PC-3 (cell line): ENCODE measurements around the gene PAX7.

Experiments
- CTCF ChIP-seq: fragments of 300-600 bp; sonication (generic); conservative IDR thresholded peaks from 2 replicates; pipeline ENCODE4 v1.5.1; 2017; ENCODE audit warnings: antibody characterized with exemption, low read depth, mild to moderate bottlenecking, low read length
- EZH2 ChIP-seq: fragments of 300-600 bp; sonication (generic); IDR thresholded peaks from one replicate; pipeline ENCODE4 v1.6.1; 2017; ENCODE audit warnings: antibody characterized with exemption, mild to moderate bottlenecking, low read length; ENCODE audit not compliant: unreplicated experiment

DNA sequence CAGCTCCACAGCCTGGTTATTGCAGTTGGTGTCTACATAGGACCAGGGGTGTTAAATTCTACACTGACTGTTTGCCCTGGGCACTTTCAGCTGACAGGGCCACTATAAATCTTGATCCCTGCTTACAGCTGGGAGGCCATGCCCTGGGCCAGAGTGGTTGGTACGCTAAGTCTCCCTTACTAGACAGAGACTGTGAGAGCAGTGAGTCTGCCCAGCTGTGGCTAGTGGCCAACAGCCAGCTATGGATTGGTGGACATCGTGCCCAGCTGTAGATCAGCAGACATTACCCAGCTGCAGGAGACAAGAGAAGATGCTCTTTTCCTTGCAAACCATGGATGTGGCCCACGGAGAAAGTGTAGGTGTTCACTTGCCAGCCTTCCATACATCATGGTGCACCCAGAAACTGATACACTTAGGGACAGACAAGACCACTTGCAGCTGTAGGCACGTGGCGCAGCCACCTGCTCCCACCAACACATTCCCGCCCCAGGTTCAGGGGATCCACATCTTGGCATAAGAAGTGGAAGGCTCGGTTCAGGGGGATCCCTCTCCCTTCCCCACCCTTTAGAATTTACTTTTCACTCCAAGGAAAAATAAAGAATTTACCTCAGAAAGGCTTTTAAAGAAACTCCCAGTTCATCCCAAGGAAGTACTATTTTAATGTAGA is 16.4 kb upstream of the PAX7 start:
- TF ChIP-seq CTCF, result no peak
- no peak for TF ChIP-seq EZH2
